Measurements from ENCODE around the gene PNMA6F. TPM values are rescaled to one million over a fixed set of nuclear protein-coding genes. Genes with fewer than 3 reads are reported as not detected.
A peak's percentile ranks its signal among the peaks of the same experiment; 100 is the strongest.

The PNMA6F gene
- total RNA-seq (not detected), polyA plus RNA-seq (under 1 TPM in 1 of 2 donors, not detected in 1; 0.12 TPM)

- H3K27ac ChIP-seq = no peak within 1 kb of the TSS
- DNase-seq (no peak), FAIRE-seq (no peak), ATAC-seq (peak in 1 of 4 donors; percentile 42)
- 25 to 51% methylated on average over 29 to 36 of the region's 36 CpGs for WGBS, 2 donors
- peaks cover 0 to 4% (median 1%) of the 10 kb centered on the region in 4 donors for H3K27me3 ChIP-seq
- no peaks in the 10 kb centered on the region for H3K9me3 ChIP-seq
- H3K4me1 ChIP-seq = no peaks in the 10 kb centered on the region
- intact Hi-C loops (cut with DNase I) = no loop called here
- TF ChIP-seq CTCF (IDR thresholded peaks at IDR 0.05) = no peak
- H3K36me3 ChIP-seq = no peaks in the 10 kb centered on the region
- no peak within 1 kb of the TSS for H3K4me3 ChIP-seq
These were observed at the start of gene PNMA6F for GRCh38 chrX:153321381-153322124. Gene PNMA6F (minus strand): TSS chrX:153321767. CDS start chrX:153320674, 1,093 bp downstream.

- no peak for FAIRE-seq
- H3K36me3 ChIP-seq = no peaks in the 10 kb centered on the region
- no peak for TF ChIP-seq CTCF (IDR thresholded peaks at IDR 0.05)
- WGBS, 2 donors = 7 to 13% methylated on average over 3 of the region's 3 CpGs
- no peaks in the 10 kb centered on the region for H3K4me1 ChIP-seq
- intact Hi-C loops (cut with DNase I) = no loop called here
- no peak for DNase-seq
- H3K27me3 ChIP-seq = no peaks in the 10 kb centered on the region
- H3K27ac ChIP-seq = peak overlapping the region in 1 of 4 donors; percentile 46
- no peaks in the 10 kb centered on the region for H3K9me3 ChIP-seq
- peak in 2 of 4 donors; percentile 24 to 64 for ATAC-seq
- H3K4me3 ChIP-seq = no peak overlapping the region
These were observed 49.7 kb upstream of the PNMA6F start for GRCh38 chrX:153371256-153371655.

GRCh38 chrX:153370293-153371055, 48.9 kb upstream of the PNMA6F start:
- FAIRE-seq = no peak
- no peaks in the 10 kb centered on the region for H3K36me3 ChIP-seq
- H3K27me3 ChIP-seq = no peaks in the 10 kb centered on the region
- no peaks in the 10 kb centered on the region for H3K9me3 ChIP-seq
- intact Hi-C loops (cut with DNase I) = no loop called here
- WGBS, 2 donors = 51 to 52% methylated on average over 8 of the region's 8 CpGs
- no peak for DNase-seq
- no peak overlapping the region for H3K4me3 ChIP-seq
- H3K27ac ChIP-seq = peak overlapping the region in 1 of 4 donors; percentile 46
- TF ChIP-seq CTCF (IDR thresholded peaks at IDR 0.05) = no peak
- H3K4me1 ChIP-seq = no peaks in the 10 kb centered on the region
- peak in 1 of 4 donors; percentile 57 for ATAC-seq

GRCh38 chrX:153366878-153367538, 45.4 kb upstream of the PNMA6F start:
- TF ChIP-seq CTCF (IDR thresholded peaks at IDR 0.05) = no peak
- 77 to 82% methylated on average over 5 of the region's 5 CpGs for WGBS, 2 donors
- Histone ChIP-seq H3K9me3 (no peaks in the 10 kb centered on the region), H3K4me1 (no peaks in the 10 kb centered on the region), H3K4me3 (no peak overlapping the region), H3K27ac (no peak overlapping the region), H3K27me3 (peaks cover 0 to 6% (median 0%) of the 10 kb centered on the region in 4 donors), H3K36me3 (no peaks in the 10 kb centered on the region)
- FAIRE-seq (peak; percentile 26), DNase-seq (no peak), ATAC-seq (no peak)
- intact Hi-C loops (cut with DNase I) = no loop called here

Data from pancreas (tissue), 10 donors.